Ecto neural progenitor cell (in vitro differentiated cells): Measurements from ENCODE around the gene PTPRK.

Source experiments
- DNase-seq: peaks from one replicate; pipeline ENCODE4 v3.0.0-alpha.2; 2018; ENCODE audit warnings: low spot score

Gene PTPRK

DNA sequence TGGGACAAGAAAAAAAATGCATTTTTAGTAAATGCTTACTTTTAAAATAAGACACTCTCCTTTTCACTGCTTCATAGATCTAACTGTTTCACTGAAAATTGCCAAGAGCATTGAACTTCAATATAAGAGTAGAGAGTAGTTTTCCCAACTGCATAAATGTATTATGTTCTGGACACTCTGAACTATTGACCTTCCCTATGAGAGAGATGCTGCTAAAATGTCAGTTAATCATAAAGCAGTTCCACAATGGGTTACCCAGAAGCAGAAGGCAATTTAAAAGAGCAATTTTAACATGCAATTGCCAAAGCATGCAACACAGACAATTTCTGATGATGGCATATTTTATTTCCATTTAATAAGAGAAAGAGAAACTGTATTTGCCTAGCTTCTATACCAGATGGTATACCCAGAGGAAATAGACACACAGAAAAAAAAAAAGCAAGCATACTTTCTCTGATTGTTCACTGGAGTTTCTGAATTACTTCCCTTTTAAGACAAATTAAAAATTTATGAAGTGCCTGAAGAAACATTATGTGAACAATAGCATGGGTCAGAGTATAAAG, 340.4 kb downstream of the PTPRK start:
- no peak for DNase-seq

DNA sequence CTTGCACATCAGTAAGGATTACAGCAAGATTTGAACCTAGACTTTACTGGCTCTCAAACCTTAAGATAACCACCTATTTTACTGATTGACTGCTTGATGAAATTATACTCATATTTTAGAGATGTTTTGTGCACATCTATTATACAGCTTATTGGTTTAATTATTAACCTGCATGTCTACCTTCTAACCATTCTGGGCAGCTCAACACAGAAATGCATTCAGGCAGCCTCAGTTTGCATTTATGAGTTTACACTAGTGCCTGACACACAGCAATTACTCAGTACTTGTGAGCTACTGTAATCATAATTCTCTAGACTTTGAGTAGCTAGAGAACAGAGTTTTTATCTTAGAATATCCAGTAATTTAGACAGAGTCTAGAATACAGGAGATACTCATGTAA, 345.7 kb downstream of the PTPRK start:
- DNase-seq, result no peak

DNA sequence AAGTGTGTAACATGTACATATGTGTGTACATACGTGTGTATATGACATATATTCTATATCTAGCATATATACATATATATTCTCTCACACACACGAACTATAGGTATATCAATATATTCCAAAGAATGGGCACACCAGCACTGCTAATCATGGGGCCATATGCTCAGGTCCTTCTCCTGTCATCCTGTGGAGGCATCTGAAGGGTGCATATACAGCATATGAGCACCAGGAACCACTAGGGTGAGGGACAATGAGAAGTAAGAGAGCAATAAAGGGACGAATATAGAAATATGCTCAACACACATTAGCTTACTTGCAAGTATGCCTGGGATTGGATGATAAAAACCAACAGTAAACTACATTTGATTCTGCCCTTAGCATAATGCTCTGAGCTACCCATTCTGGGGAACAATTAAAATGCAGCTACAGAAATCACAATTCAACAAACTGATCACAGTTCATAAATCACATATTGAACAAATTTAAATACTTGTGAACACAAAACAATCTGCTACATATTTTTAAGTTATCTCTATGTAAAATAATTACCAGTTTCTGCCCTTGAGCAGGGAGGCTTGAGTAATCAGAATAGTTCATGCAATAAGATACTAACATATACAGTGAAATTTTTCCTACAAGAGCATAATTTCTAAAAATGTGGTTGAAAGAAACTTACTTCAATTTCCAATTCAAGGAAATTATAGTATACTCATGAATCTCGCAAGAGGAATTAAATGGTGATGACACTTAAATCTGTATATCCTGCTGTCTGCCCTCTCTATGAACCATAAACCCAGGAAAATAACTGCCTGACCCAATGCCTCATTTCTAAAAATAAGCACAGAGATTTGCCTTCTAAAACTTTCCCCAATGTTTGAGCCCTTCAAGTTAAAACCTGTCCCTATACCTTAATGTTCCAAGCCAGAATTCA, 347.4 kb downstream of the PTPRK start:
- no peak for DNase-seq

DNA sequence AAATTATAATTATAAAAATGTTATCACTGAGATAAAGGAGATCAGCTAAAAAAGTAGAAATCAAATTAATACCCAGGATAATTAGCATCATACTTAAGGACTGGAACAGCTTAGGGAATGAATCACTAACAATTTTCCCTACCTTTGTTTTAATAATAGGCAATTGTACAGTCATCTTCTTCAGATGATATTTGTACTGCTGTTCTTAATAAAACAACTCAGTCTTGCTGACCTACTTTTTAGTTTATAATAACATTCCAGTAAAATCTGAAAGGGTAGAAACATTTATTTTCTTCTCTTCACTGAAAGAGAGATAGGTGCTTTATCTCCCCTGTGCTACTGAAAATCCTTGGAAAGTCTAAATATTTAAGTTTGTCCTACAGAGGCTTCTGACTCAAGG, 348.3 kb downstream of the PTPRK start:
- no peak for DNase-seq

DNA sequence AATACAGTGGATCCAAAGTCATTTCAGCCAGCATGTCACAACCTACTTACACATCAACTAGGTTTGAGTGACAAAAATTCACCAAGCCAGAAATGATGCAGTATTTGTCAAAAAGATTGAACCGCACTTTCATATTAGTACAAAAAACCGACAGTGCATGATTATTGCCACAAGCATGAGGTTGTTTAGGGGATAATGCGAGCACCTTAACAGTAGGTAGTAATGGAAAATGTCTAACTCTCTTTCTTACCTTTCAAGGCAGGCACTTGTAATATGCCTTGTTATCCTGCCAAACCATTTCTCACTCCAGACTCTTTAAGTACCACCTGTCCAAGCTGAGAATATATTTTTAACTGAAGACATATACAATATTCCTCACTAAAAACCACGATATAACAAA, 349.2 kb downstream of the PTPRK start:
- DNase-seq, result no peak

DNA sequence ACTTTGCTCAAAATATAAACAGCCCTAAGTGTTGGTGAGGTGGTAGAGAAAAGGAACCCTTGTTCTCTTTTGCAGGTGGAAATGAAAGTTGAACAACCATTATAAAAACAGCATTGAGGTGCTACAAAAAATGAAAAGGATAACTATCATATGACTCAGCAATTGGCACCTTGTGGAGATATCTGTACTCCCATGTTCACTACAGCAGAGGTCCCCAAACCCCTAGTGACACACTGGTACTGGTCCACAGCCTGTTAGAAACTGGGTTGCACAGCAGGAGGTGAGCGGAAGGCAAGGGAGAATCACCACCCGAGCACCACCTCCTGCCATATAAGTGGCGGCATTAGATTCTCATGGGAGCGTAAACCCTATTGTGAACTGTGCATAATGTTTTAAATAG, 352.2 kb downstream of the PTPRK start:
- DNase-seq, result no peak

DNA sequence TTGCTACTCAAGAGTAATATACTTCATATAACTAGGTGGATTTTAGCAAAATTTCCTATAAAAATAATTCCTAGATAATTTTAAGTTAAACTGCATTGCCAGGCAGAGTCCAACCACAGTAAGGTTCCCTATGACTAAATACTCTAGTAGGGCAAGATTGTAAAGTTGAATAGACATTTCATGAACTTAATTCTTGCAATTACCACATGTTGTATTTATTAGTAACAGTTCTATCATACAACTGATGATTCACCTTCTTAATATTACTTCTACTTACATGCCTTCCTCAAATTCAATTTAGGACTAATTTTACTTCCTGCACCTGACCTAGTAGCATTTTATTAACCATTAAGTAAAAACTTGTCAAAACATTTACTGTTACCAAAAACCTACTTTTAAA, 352.8 kb downstream of the PTPRK start:
- no peak for DNase-seq

DNA sequence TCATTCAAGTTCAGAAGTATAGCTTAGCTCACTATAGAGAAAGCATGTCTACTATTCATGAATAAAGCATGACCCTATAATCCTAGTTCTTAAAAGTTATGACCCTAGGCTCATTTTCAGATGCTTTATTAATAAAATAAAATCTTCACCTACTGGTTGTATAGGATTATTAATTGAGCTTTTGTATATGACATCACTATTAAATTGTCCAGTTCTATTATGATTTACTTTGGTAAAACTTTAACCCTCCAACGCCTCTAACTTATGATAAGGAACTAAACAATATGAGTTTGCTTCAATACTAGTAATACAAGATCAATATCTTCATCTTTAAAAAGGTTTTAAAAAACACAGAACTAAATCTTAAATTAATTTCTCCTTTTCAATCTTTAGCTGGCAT, 356.1 kb downstream of the PTPRK start:
- no peak for DNase-seq

DNA sequence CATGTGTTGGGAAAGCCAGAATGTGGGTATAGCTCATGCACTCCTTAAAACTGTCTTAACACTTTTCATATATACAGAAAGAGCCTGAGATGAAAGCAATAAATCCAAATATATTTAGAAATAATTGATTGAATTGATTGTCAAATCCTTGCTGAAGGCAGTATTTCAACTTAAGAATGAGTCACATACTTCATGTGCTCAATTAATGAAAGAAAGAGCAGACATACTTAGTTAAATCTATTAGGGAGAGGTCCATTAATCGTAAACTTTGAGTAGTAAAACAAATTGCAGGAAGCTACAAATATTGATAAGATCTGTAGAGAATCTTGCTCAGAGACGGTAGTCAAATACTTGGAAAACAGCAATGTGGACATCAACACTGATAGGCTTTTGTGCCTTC, 358.0 kb downstream of the PTPRK start:
- no peak for DNase-seq

DNA sequence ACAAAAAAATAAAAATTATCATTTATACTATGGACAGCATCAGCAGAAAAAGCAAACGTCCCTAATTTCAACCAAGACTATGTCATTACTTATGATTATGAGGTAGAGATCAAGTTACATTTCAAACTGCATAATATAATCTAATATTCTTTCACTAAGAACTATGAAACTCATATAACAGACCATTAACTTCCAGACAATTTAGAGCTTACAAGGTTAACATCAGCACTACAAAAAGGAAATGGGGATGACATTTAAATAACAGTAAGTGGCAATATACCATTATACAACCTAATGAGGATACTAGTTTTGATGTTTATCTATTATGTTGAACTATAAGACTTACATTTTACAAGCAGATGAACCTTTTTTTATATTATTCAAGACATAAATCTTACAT, 358.6 kb downstream of the PTPRK start:
- DNase-seq, result no peak

DNA sequence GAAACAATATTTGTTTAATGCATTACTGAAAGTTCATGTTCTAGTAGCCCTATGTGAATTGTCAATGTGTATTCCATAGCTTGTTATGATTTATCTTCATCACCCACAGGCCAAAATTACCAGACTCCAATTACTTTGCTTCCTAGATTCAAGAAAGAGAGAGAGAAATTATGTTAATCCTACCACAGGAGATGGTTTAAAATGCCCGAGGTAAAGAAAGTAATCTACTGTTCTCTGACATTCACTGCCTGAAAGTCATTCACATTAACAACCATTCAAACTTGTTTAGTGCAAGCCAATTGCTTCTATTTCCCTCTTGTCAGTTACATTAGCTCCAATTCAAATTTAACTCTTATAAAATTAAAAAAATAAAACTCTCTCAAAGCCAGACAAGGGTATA, 359.1 kb downstream of the PTPRK start:
- no peak for DNase-seq

DNA sequence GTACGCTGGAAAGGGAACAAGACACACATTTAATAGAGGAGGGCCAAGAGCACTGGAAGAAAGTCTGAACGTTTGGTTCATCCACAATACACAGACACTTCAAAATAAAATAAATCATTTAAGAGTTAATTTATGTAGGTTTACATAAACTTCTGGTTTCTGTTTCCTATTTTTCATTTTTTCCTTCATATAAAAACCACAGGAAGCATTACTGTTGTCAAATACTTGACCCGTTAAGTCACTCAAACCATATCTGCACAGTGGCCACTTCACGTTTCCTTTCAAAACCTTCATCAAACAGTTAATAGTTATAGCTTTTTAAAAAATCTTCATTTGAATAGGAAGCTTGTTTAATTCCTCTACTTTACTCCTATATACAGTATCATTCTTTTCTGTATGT, 361.9 kb downstream of the PTPRK start:
- DNase-seq, result no peak

DNA sequence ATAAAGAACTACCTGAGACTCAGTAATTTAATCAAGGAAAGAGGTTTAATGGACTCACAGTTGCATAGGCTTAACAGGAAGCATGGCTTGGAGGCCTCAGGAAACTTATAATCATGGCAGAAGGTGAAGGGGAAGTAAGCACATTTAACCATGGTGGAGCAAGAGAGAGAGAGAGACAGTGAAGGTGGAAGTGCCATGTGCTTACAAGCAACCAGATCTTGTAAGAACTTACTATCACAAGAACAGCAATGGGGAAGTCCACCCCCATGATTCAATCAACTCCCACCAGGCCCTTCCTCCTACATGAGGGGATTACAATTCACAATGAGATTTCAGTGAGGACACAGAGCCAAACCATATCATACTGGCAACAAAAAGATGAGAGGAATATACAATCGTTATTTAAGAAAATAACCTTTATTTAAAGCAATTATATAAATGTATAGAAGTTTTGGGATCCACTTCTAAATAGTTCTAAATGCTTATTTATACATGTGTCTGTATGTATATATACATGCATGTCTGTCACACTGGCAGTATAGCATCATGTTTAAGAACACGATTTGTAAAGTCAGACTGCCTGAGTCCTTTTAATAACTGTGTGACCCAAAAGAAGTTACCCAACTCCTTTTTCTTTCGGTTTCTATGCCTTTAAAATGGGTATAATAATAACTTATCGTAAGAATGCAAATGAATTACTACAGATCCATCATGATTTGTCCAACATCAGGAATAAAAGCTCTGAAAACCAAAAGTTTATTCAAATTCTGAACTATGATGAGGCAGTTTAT, 363.9 kb downstream of the PTPRK start:
- DNase-seq, result no peak

DNA sequence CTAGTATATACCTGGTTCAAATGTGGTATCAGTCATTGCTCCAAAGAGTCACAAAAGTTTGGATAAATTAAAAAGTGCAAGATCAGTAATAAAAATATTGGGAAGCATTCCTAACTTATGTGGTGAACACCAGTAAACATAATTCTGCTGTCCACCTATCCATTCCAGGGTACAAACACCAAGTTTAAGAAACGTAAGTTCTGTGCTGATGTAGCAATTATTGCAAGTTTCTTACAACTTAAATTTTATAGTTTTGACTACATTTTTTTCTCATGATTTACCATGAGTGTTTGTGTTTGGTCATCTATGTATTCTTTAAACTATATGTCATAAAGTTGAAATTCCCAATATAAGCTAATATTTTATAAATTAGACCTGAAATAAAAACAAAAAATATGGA, 364.6 kb downstream of the PTPRK start:
- DNase-seq, result no peak

DNA sequence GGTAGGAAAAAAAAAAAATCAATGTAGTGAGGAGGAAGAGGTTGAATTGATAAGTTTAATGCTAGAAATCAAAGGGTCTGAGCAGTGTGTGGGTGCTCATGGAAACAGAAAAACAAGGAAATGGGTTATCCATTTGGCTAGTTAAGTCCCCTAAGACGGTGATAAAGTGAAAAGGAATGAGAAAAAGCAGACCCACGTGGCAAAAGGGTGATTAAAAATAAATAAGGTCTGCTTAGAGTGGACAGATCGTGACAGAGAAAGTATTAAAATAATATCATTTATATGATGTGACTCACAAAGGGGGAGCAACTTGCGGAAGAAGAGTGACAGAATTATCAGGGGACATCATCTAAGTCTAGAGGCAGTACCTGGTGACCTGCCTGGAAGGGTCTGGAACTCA, 367.8 kb downstream of the PTPRK start:
- no peak for DNase-seq

DNA sequence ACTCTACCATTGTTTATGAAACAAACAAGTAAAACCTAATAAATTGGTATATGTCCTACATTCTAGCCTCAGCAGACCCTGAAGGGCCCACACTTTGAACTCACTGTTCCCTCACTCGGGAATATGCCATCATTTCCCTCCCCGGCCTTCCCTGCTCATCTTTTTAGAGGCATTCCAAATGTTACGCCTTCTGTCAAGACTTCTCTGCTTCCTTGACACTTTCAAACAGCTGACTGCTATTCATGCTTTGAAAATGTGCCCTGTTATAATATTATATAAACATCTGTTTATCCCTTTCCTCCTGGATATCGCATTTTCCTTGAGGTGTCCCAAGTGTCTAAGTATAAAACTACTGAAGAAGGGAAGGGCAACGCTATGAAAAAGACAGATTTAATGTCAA, 370.0 kb downstream of the PTPRK start:
- DNase-seq, result no peak

DNA sequence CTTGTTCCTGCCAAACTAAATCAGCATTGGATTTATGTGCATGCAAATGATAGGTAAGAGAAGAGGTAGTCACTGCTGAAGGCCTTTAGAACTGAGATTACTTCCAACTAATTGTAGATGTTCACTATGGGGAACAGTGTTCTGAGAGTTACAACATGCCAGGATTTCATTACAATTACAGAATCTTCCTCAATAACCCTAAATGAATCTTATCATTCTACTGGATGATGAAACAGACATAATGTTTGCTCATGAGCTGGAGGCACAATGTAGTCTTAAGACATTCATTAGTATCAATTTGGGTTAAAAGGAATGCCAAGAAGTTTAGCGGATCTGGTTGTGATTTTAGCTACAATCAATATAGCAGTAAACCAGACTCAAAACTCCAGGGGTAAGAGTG, 370.6 kb downstream of the PTPRK start:
- no peak for DNase-seq

DNA sequence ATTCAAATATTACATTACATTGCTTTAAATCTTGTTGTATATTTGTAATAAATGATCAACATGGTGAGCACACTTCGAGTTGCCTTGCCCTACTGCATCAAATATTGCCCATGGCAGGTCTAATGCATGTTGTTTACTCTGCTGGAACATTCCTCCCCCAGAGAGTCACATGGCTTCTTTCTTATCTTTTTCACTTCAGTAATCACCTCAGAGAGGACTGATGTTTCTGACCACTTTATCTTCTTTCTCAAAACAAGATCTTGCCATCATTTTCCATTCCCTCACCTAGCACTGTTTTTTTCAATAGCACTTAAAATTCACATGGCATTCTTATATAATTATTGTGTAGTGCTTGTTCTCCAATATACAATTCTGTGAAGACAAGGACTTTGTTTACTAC, 376.1 kb downstream of the PTPRK start:
- DNase-seq, result no peak

DNA sequence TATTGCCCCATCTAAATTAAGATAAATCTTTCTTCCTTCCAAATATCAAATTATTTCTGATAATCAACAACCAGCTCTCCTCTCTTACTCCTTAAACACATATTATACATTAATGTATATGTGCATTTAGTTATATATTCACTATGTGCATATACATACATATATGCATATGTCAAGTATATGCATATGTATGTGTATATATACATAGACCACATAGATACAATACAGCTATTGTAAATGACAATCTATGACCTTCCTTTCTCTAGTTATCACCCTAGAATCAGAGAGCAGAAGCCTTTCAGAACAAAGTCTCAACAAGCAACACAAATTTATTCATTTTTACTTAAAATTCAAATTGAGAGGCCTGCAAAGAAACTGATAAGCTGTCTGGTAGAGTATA, 378.5 kb downstream of the PTPRK start:
- DNase-seq, result no peak

DNA sequence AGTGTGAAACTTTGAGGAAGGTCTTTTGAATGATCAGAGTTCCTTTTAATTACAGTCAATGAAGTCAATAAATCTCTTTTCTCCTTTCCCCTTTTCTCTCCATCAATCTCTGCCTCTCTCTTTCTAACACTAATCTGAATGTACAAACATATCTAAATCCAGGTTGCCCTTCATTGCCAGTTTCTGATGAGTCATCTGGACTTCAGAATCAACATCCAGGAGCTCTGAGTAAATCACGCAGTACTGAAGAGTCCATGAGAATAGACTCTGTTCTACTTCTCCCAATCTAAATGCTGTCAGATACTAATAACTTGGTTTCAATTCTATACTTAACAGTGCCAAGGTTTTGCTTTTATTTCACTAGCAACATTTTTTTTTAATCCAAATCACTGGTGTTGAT, 380.9 kb downstream of the PTPRK start:
- no peak for DNase-seq

DNA sequence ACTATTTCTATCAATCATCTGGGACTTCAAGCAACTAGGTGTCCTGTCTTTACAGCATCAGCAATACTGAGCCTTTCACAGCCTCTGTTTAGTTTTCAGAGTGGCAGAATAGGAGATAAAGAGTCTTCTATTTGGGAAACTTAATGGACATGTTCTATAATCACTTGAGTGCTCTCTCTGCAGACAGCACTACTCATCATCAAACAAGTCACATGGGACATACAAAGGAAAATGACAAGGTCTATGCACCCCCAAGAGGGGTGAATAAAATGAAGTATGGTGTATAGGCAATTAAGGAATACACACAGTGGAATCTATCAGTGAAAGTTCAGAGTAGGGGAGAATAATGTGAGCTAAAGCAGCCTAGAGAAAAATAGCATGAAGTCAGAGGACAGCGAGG, 381.7 kb downstream of the PTPRK start:
- DNase-seq, result no peak

DNA sequence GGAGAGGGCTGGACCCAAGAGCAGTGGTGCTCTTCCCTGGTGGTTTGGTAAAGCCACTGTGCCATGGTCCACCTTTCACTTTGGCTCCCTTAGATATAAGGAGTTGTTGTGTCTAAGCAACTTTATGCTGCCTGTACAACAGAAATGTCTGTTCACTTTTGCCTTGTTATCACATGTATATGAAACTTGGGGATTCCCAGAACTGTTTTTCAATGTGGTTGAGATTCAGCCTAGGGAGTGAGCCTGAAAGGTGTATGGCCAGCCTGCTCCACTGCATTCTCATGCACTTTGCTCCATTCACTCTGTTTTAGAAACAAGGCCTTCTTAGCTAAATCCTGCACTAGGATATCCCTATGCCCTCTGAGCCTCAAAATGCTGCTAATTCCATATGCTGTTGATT, 385.1 kb downstream of the PTPRK start:
- no peak for DNase-seq

DNA sequence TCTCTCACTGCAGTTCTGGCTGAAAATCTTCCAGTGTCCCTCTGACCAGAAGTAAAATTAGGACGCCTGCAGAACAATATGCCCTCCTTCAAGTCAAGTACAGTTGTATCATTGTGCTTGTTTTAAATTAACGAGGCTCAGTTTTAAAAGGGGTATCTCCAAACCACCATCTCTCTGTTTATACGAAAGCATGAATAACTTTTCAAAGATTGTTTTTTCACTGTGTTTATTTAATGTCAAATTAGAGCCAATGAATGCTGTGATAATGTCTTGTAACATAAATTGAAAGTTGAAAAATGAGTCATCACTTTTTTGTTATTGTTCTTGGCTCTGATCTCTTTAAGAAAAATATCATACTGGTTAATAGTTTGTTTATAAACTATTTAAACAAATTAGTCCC, 388.8 kb downstream of the PTPRK start:
- DNase-seq, result no peak
